Inflammatory macrophage treated with lipopolysaccharide for 4 hours (primary cell): Measurements from ENCODE around the gene EIF4B.

Source experiments
- DNase-seq: peaks from one replicate; pipeline ENCODE4 v3.0.0-alpha.2; 2020

The EIF4B gene

DNA sequence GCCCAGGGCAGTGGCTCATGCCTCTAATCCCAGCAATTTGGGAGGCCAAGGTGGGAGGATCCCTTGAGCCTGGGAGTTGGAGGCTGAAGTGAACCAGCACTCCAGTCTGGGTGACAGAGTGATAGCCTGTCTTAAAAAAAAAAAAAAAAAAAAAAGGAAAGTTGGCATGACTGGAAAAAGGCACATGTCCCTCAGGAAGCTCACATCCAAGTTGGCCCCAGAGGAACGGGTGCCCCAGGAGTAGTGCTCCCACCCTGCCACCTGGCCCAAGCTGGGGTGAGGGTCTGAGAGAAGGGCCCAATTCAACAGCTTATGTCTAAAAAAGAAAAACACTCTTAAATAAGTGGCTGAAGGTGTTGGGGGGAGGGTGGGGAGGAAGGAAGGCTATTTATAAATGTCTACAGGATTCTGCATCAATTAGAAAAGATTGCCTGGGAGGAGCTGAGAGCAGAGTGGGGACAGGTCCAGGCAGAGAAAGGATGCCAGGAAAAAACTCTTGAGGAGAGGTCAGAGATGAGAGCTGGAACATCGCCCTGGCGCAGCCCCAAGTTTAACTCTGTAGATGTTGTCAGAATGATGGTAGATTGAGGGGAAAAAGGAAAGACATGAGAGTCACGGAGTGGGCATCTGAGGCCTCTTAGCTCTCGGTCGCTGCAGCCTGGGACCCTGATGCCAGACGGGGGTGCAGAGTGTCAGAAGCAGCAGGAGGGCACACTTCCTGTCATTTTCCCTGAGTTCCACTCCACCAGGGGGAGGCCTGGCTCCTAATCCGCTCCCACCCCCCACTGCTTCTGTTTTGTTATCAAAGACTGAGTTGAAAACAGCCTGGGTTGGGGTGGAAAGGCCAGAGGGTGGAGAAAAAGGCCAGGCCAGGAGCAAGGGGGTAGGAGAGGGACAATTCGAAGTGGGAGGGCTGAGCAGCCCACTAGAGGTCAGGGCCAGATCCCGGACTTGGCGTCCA lies 65.6 kb downstream of the EIF4B start:
- DNase-seq = no peak

DNA sequence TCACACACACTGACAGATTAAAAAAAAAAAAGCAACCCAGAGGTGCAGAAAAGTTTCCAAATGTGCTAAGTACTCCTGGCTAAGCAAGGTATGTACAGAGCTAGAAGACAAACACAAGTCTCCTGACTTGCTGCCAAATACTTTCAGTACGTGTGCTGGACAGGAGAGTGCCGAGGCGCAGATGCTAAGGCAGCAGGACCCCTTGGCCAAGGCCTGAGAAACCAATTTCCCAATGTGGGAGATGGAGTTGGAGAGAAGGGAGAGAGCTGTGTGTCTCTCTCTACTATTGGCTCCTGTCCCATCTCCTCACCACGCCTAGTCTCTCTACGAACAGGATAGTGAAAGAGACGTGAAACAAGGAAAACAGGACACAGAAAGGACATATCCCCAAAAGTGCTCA lies 67.6 kb downstream of the EIF4B start:
- DNase-seq = no peak

DNA sequence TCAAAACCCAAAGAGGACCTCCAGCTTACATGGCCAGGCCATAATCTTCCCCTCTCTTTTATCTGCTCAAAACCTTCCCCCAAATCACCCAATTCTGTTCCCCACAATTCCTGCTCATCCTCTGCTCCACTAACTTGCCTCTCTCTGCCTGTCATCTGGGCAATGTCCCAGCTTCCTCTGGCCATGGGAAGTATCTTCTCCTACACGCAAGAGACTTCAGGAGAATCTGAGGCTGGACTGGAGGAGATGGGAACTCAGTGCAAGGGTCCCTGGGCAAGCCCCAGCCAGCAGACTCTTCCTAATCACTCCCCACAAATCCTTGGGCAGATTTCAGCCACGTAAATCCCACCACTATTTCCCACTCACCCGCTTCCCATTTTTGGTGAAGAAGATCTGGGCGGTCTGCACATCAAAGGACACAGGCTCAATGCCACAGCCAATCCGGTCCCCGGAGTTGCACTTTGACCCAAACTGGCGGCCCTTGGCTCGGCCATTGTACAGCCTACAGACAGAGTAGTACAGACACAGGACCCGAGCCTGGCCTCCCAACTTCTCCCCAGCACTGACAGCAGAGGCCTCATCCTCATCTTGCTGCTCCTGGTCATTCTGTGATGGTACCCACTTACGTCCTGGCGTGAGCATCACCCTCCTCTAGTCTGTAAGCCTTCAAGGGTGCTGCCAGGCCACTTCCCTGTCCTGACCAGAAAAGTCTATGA lies 68.2 kb downstream of the EIF4B start:
- no peak for DNase-seq

DNA sequence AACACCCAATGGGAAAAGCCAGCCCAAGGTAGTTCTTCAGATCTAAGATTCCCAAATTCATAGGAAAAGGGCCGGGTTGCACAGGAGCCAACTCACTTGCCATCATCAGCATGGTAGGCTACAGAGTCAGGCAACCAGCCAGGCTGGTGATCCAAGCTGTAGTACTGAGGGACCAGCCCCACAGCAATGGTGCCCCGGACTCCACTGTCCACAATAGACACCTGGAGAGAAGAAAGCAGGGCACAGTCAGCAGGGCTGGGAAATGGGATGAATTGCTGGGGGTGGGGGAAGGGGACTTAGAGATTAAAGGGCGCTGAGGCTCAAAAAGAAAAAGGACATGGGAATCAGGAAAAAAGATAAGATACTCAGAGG lies 68.7 kb downstream of the EIF4B start:
- DNase-seq = no peak

DNA sequence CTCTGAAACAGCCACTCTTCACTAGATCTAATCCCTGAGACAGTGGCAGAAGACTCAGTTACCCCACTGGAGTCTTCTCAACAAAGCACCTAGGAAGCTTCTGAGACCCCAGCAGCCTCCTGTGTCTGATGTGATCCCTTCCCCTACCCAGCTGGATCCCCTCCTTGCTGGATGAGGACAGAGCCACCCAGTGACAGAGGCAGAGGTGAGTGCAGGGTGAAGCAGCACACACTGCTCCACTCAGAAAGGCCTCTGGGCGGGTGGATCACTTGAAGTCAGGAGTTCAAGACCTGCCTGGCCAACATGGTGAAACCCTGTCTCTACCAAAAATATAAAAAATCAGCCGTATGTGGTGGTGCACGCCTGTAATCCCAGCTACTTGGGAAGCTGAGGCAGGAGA lies 70.2 kb downstream of the EIF4B start:
- no peak for DNase-seq

DNA sequence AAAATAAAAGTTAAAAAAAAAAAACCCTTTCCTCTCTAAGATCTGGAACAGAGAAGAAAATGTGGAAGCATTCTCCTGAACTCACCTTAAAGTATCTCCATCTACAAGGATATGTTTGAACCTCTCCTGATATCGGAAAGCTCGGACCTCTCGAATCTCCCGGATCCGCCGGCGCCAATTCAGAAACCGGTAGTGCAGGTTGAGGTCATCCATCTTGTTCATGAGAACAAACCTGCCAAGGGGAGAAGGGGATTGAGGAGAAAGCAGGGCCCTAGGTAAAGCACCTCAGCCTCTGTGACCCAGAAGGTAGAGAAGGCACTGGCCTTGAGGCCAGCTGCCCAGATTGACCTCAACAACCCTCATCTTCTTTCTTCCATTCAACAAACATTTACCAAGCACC lies 70.8 kb downstream of the EIF4B start:
- no peak for DNase-seq

DNA sequence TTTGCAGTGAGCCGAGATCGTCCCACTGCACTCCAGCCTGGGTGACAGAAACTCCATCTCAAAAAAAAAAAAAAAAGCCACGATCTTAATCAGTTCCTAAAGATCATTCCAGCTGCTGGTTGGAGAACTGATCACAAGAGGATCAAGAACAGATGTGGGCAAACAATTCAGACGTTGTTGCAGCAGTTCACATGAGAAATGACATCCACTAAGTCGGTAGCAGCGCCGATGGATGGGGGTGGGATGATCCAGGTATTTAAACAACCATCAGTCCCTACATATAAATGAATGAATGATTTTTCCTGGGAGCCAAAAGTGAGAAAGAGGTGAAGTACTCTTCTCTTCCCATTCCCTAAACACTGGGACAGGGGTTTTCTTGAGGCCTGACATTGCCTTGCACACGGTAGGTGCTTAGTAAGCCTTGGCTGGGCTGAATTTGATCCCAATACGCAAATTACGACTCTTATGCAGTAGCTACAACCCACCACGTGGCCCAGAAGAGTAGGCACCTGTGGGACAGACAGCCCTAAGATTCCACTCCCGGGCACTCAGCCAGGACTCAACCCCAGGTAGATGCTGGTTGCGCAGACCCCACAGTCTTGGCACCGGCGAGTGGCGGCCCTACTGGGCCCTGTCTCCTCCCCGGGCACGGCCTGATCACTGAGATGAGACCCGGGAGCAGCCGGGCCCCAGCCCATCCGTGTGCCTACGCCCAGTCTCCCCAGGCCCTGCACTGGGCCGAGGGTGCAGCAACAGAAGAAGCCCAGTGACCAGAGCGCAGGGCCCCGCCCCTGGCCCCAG lies 72.4 kb downstream of the EIF4B start:
- DNase-seq = no peak

DNA sequence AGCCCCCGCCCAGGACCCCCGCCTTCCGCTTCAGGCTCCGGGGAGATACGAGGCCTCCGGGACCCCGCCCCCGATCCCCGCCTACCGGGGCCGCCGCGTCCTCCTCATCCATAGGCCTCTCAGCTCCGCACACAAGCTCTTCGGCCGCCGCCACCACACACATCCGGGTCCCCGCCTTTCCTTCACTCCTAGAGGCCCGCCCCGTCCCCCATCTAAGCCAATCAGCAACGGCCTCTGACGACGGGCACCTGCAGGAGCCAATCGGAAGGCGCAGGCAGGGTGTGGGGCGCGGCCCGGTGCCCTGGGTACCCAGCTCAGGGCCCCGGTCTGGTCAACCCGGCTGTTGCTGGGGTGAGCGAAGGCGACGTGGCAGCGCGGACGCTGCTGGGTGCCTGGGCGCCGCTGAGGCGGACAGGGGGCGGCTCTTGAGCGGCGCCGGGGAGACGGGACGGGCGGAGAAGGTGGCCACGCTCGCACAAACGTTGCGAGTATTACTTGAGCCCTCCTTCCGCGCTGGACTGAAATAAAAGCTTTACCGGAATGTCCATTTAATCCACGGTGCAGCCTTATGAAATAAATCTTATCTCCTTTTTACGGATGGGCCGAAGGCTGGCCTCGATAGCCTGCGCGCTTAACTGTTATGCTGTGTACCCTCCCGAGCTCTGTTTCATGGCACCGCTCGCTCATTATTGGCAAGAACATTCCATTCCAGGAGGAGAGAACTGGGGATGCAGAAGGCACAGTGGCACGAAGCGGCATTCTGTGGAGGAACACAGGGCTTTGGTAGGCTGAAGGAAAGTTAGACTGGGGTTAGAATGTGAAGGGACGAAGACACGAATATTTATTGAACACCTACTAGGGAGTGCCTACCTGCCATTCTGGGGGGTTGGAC lies 73.2 kb downstream of the EIF4B start, which contains the start of gene SPRYD3:
SPRYD3 (minus strand) TSS at position 165 of the 892 bp plus-strand sequence; CDS start at position 108, 57 bp downstream.
- DNase-seq = peak; percentile 95

DNA sequence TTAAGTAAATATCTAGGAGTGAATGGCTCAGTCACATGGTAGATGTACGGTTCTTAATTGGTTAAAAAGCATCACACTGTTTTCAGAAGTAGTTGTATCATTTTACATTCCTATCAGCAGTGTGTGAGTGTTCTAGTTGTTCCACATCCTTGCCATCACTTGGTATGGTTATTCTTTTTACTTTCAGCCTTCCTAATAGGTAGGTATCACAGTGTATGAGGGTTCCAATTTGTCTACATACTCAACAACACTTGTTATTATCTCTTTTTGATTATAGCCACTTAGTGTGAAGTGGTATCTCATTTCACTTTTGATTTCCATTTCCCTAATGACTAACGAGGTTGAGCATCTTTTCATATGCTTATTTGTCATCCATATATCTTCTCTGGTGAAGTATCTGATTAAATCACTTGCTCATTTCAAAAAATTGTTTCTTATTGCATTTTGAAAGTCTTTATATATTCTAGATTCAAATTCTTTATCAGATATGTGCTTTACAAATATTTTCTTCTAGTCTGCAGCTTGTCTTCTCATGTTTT lies 76.5 kb downstream of the EIF4B start:
- peak; percentile 68 for DNase-seq

DNA sequence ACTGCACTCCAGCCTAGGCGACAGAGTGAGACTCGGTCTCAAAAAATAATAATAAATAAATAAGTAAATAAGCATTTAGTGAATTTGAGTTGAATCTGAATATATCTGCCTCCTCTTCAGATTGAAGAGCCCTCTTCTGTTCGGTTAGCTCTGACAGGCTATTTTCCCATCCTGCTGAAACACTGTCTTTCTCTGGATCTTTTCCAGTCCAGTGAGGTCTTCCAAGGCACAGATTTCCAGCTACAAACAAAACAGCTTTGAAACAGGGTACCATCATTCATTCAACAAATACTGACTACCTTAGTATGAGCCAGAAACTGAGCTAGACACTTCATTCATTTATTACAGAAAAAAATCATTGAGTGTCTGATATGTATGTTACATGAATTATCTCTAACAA lies 80.1 kb downstream of the EIF4B start:
- no peak for DNase-seq

DNA sequence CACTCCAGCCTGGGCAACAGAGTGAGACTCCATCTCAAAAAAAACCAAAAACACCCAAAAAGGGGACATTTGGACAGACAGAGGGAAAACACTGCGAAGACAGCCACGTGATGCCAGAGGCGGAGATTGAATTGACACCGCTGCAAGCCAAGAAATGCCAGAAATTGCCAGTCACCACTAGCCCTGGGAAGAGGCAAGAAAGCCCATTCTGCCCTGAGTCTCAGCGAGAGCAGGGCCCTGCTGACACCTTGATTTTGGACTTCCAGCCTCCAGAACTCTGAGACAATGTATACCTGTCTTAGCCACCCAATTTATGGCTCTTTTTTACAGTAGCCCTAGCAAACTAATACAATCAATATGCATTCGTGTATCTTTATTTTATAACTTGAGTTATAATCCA lies 83.8 kb downstream of the EIF4B start:
- DNase-seq = no peak

DNA sequence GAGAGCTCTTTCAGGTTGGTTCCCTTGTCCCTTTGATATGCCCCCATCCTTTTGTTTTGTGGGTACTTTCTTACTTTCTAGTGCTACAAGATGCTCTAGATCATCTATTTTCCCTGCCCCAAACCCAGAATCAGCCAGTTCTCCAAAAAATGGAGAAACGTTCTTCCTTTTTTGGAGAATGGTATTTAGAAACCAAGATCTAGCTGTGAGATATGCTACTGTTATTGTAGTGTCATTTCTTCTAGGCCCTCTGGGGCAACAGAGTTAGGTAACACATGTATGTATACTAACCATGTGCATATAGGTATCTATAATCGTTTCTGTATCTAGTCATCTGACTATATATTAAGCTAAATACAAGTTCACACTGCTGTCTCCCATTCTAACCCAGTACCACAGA lies 84.3 kb downstream of the EIF4B start:
- no peak for DNase-seq

DNA sequence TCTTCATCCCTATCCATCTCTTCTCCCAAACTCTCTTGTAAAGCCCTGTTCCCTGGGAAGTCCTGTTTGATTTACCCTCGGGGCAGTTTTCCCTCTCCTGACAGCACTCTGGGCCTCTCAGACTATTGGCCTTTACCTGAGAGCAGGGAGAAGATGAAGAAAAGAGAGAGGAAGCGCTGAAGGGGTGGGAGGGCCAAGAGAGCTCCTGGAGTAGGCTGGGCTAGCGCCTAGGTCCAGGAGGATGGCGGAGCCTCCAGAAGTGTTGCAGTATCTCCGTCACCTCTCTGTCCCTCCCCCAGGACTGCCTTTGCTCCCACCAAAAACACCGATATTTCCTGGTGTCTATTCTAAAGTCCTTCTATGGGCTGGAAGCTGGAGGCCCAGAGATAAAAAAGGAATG lies 85.5 kb downstream of the EIF4B start:
- DNase-seq = no peak
